Measurements from ENCODE around the gene RAB22A. TPM values are rescaled to one million over a fixed set of nuclear protein-coding genes. Genes with fewer than 3 reads are reported as not detected.

Gene RAB22A
- total and polyA plus RNA-seq, 9 of the 15 experiments (the other 6 are each of a cell fraction or from before 2014, with no cell fraction given), result 1.1 to 8.0 (median 6.7) TPM

DNA sequence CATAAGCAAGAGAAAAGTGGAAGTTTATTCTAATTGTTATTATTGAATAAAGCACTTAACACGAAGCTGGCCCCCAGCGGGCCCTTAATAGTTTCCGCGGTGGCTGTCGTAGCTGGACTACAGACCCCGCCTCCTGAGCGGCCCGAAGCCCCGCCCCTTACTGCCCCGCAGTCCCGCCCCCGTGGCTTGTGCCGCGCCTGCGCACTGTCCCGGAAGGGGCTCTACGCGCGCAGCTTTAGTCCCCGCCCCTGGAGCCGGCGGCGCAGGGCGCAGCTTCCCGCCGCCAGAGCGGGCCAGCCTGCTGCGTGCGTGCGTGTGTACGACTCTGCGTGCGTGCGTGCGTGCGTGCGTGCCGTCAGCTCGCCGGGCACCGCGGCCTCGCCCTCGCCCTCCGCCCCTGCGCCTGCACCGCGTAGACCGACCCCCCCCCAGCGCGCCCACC lies 79.4 kb downstream of the RAB22A start, which contains the start of gene VAPB (continued):
- TF ChIP-seq ZBTB33 (CRISPR knock-in tag; IDR thresholded peaks at IDR 0.05), result no peak
- no peak for TF ChIP-seq HDAC3 (IDR thresholded peaks at IDR 0.05; ENCODE audit: borderline replicate concordance, partially characterized antibody)
- TF ChIP-seq MAX (CRISPR knock-in tag; IDR thresholded peaks at IDR 0.05), result peak; percentile 77
- no peak for TF ChIP-seq ZNF133 (CRISPR knock-in tag; IDR thresholded peaks at IDR 0.05)
- no peak for TF ChIP-seq CHD2 (IDR thresholded peaks at IDR 0.05; ENCODE audit: low read depth, low read length)
- no peak for TF ChIP-seq SNRNP70 (optimal IDR thresholded peaks at IDR 0.05; ENCODE audit: low read depth, low read length)
- no peak for TF ChIP-seq NFYB (IDR thresholded peaks at IDR 0.05; ENCODE audit: extremely low read depth, insufficient read length)
- TF ChIP-seq CTBP1 (IDR thresholded peaks at IDR 0.05; ENCODE audit: borderline replicate concordance), result peak; percentile 95
- TF ChIP-seq KDM5B (IDR thresholded peaks at IDR 0.05; ENCODE audit: insufficient replicate concordance, low read depth, low read length), result peak; percentile 48
- no peak for TF ChIP-seq HSF4 (CRISPR knock-in tag; IDR thresholded peaks at IDR 0.05; ENCODE audit: borderline replicate concordance)
- TF ChIP-seq ATF7 (IDR thresholded peaks at IDR 0.05), result no peak
- TF ChIP-seq, protein P1, sequence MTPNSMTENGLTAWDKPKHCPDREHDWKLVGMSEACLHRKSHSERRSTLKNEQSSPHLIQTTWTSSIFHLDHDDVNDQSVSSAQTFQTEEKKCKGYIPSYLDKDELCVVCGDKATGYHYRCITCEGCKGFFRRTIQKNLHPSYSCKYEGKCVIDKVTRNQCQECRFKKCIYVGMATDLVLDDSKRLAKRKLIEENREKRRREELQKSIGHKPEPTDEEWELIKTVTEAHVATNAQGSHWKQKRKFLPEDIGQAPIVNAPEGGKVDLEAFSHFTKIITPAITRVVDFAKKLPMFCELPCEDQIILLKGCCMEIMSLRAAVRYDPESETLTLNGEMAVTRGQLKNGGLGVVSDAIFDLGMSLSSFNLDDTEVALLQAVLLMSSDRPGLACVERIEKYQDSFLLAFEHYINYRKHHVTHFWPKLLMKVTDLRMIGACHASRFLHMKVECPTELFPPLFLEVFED (CRISPR knock-in tag; conservative IDR thresholded peaks at IDR 0.05), result no peak
- TF ChIP-seq CHCHD3 (CRISPR knock-in tag; IDR thresholded peaks at IDR 0.05), result no peak
- TF ChIP-seq MIER1 (IDR thresholded peaks at IDR 0.05; ENCODE audit: low read depth), result no peak
- TF ChIP-seq EGR1 (conservative IDR thresholded peaks at IDR 0.05), result peak; percentile 81
- peak; percentile 45; the same call in 1 of the 2 replicates for TF ChIP-seq POLR2AphosphoS5 (IDR thresholded peaks at IDR 0.05; ENCODE audit: control insufficient read depth, insufficient read depth, low read depth, low read length)
- peak; percentile 30 to 52; a peak in 3 of 4 replicates for TF ChIP-seq MNT (conservative IDR thresholded peaks at IDR 0.05)
- no peak for TF ChIP-seq RBM17 (IDR thresholded peaks at IDR 0.05; ENCODE audit: borderline replicate concordance, low read depth, low read length)
- TF ChIP-seq BHLHE40 (IDR thresholded peaks at IDR 0.05; ENCODE audit: low read length), result peak; percentile 73
- TF ChIP-seq BRCA1 (IDR thresholded peaks at IDR 0.05), result no peak
- no peak for TF ChIP-seq BRCA1 (CRISPR knock-in tag; IDR thresholded peaks at IDR 0.05)
- peak; percentile 89; the same call in 1 of the 2 replicates for TF ChIP-seq E2F4 (CRISPR knock-in tag; IDR thresholded peaks at IDR 0.05; ENCODE audit: low read depth)
- TF ChIP-seq PPARD (CRISPR knock-in tag; IDR thresholded peaks at IDR 0.05), result no peak
- peak; percentile 96 for TF ChIP-seq NRF1 (conservative IDR thresholded peaks at IDR 0.05 in 1 of 2, IDR thresholded peaks at IDR 0.05 in 1 of 2)
